HEK293 (cell line): ENCODE results near the gene CDK16.

Source experiments
- GFI1B ChIP-seq: fragments of 450-650 bp; formaldehyde crosslinking; IDR thresholded peaks from 2 replicates; pipeline ENCODE4 v1.5.1; 2016; ENCODE audit warnings: missing biosample characterization, missing genetic modification characterization
- GLIS2 ChIP-seq: fragments of 450-650 bp; formaldehyde crosslinking; IDR thresholded peaks from 2 replicates; pipeline ENCODE4 v1.5.1; 2016; ENCODE audit warnings: missing biosample characterization, missing genetic modification characterization
- PRDM1 ChIP-seq: fragments of 450-650 bp; formaldehyde crosslinking; IDR thresholded peaks from 2 replicates; pipeline ENCODE4; 2016; ENCODE audit warnings: missing biosample characterization, missing genetic modification characterization
- REPIN1 ChIP-seq: fragments of 450-650 bp; formaldehyde crosslinking; IDR thresholded peaks from 2 replicates; pipeline ENCODE4 v1.5.1; 2017; ENCODE audit warnings: missing biosample characterization, missing genetic modification characterization, low read depth
- SCRT1 ChIP-seq: fragments of 450-650 bp; formaldehyde crosslinking; IDR thresholded peaks from 2 replicates; pipeline ENCODE4 v1.5.1; 2016; ENCODE audit warnings: missing biosample characterization, missing genetic modification characterization, borderline replicate concordance
- SCRT2 ChIP-seq: fragments of 450-650 bp; formaldehyde crosslinking; IDR thresholded peaks from 2 replicates; pipeline ENCODE4 v1.5.1; 2016; ENCODE audit warnings: missing biosample characterization, missing genetic modification characterization
- SP3 ChIP-seq: fragments of 450-650 bp; formaldehyde crosslinking; IDR thresholded peaks from 2 replicates; pipeline ENCODE4 v1.5.1; 2016; ENCODE audit warnings: missing biosample characterization, missing genetic modification characterization
- ZIC2 ChIP-seq: fragments of 450-650 bp; formaldehyde crosslinking; IDR thresholded peaks from 2 replicates; pipeline ENCODE4 v1.5.1; 2016; ENCODE audit warnings: missing biosample characterization, missing genetic modification characterization
- ZNF114 ChIP-seq: fragments of 450-650 bp; formaldehyde crosslinking; IDR thresholded peaks from 2 replicates; pipeline ENCODE4 v1.5.0; 2017; ENCODE audit warnings: missing biosample characterization, missing genetic modification characterization
- ZNF155 ChIP-seq: fragments of 450-650 bp; formaldehyde crosslinking; IDR thresholded peaks from 2 replicates; pipeline ENCODE4 v1.5.1; 2016; ENCODE audit warnings: missing biosample characterization, missing genetic modification characterization
- ZNF175 ChIP-seq: fragments of 450-650 bp; formaldehyde crosslinking; IDR thresholded peaks from 2 replicates; pipeline ENCODE4 v1.5.1; 2016; ENCODE audit warnings: missing biosample characterization, missing genetic modification characterization
- ZNF324 ChIP-seq: fragments of 450-650 bp; formaldehyde crosslinking; IDR thresholded peaks from 2 replicates; pipeline ENCODE4 v1.5.1; 2016; ENCODE audit warnings: missing biosample characterization, missing genetic modification characterization
- ZNF394 ChIP-seq: fragments of 450-650 bp; formaldehyde crosslinking; IDR thresholded peaks from 2 replicates; pipeline ENCODE4 v1.5.1; 2016; ENCODE audit warnings: missing biosample characterization, missing genetic modification characterization, mild to moderate bottlenecking, moderate library complexity, borderline replicate concordance
- ZNF404 ChIP-seq: fragments of 450-650 bp; formaldehyde crosslinking; IDR thresholded peaks from 2 replicates; pipeline ENCODE4 v1.5.1; 2017; ENCODE audit warnings: missing biosample characterization, missing genetic modification characterization
- ZNF426 ChIP-seq: fragments of 450-650 bp; formaldehyde crosslinking; IDR thresholded peaks from 2 replicates; pipeline ENCODE4 v1.5.1; 2017; ENCODE audit warnings: missing biosample characterization, missing genetic modification characterization, mild to moderate bottlenecking, inconsistent platforms, moderate library complexity
- ZNF521 ChIP-seq: fragments of 450-650 bp; formaldehyde crosslinking; IDR thresholded peaks from 2 replicates; pipeline ENCODE4 v1.5.1; 2017; ENCODE audit warnings: missing biosample characterization, mild to moderate bottlenecking, missing genetic modification characterization
- ZNF585B ChIP-seq: fragments of 450-650 bp; formaldehyde crosslinking; IDR thresholded peaks from 2 replicates; pipeline ENCODE4 v1.5.1; 2016; ENCODE audit warnings: missing biosample characterization, missing genetic modification characterization
- ZNF626 ChIP-seq: fragments of 450-650 bp; sonication (Bioruptor Pico); formaldehyde crosslinking; IDR thresholded peaks from 2 replicates; pipeline ENCODE4 v1.5.1; 2018; ENCODE audit warnings: missing biosample characterization, missing genetic modification characterization, inconsistent platforms
- ZNF654 ChIP-seq: fragments of 450-650 bp; formaldehyde crosslinking; IDR thresholded peaks from 2 replicates; pipeline ENCODE4 v1.5.1; 2016; ENCODE audit warnings: low read depth, missing biosample characterization, missing genetic modification characterization
- TF ChIP-seq, protein P1 (sequence below): fragments of 450-650 bp; formaldehyde crosslinking; IDR thresholded peaks from 2 replicates; pipeline ENCODE4 v1.5.1; 2017; ENCODE audit warnings: missing biosample characterization, missing genetic modification characterization
- TF ChIP-seq, protein P2 (sequence below): fragments of 450-650 bp; formaldehyde crosslinking; conservative IDR thresholded peaks from 2 replicates; pipeline ENCODE4 v1.5.1; 2016; ENCODE audit warnings: low read depth, missing biosample characterization, missing genetic modification characterization
- TF ChIP-seq, protein P3 (sequence below): fragments of 450-650 bp; formaldehyde crosslinking; IDR thresholded peaks from 2 replicates; pipeline ENCODE4 v1.5.1; 2016; ENCODE audit warnings: missing biosample characterization, missing genetic modification characterization
- TF ChIP-seq, protein P4 (sequence below): fragments of 450-650 bp; formaldehyde crosslinking; IDR thresholded peaks from 2 replicates; pipeline ENCODE4 v1.5.1; 2016; ENCODE audit warnings: missing biosample characterization, missing genetic modification characterization
- TF ChIP-seq, protein P5 (sequence below): fragments of 450-650 bp; formaldehyde crosslinking; IDR thresholded peaks from 2 replicates; pipeline ENCODE4 v1.5.1; 2016; ENCODE audit warnings: missing biosample characterization, missing genetic modification characterization
- TF ChIP-seq, protein P6 (sequence below): fragments of 450-650 bp; formaldehyde crosslinking; IDR thresholded peaks from 2 replicates; pipeline ENCODE4; 2016; ENCODE audit warnings: missing biosample characterization, missing genetic modification characterization

CDK16 gene

DNA sequence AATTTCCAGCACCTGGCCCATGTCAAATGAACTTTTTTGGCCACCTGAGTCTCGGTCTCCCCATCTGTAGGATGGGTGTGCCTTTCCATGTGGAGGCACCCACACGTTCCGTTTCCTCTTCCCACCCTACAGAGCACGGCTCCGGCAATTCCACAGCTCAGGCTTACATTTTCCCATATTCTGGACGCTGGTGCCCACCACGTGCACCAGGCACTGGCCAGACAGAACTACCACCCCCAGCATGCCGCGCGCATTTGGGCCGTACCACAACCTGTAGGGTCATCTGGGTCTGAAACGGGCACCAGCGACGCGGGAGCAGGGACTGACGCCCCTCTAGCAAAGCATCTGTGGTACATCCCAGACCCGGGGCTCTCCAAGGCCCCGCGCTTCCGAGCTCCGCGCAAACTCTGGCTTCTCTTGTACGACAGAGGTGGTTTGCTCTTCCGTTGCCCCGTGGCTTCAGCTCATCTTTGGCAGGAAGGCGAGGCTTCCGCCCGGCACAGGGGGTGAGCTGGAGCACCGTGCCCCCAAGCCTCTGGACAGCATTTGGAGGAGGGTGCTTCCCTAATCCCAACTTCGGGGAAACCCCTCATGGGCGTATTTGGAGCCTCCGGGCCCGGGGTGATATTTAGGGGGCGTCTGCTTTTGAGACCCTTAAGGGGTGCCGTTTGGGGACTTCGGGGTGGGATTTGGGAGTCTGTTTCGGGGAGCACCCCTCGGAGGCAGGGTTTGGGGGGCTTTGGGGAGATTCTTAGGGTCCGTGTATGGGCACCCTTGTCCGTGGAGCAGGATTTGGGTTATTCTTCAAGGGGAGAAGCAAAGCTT, 27.8 kb upstream of the CDK16 start (continued):
- TF ChIP-seq SCRT1 (tag by site-specific recombination) (no peak), ZNF626 (tag by site-specific recombination) (no peak), ZNF426 (tag by site-specific recombination) (no peak), SP3 (tag by site-specific recombination) (peak; percentile 60), GLIS2 (tag by site-specific recombination) (no peak), PRDM1 (tag by site-specific recombination) (no peak), GFI1B (tag by site-specific recombination) (no peak), ZIC2 (tag by site-specific recombination) (no peak), SCRT2 (tag by site-specific recombination) (no peak), ZNF654 (tag by site-specific recombination) (no peak), ZNF521 (no peak), ZNF394 (tag by site-specific recombination) (peak; percentile 48; the same call in 1 of the 2 replicates), ZNF404 (tag by site-specific recombination) (no peak), ZNF585B (tag by site-specific recombination) (no peak), ZNF175 (tag by site-specific recombination) (no peak), ZNF324 (tag by site-specific recombination) (no peak), REPIN1 (no peak), ZNF155 (tag by site-specific recombination) (no peak), ZNF114 (tag by site-specific recombination) (no peak)
- TF ChIP-seq, protein P1, sequence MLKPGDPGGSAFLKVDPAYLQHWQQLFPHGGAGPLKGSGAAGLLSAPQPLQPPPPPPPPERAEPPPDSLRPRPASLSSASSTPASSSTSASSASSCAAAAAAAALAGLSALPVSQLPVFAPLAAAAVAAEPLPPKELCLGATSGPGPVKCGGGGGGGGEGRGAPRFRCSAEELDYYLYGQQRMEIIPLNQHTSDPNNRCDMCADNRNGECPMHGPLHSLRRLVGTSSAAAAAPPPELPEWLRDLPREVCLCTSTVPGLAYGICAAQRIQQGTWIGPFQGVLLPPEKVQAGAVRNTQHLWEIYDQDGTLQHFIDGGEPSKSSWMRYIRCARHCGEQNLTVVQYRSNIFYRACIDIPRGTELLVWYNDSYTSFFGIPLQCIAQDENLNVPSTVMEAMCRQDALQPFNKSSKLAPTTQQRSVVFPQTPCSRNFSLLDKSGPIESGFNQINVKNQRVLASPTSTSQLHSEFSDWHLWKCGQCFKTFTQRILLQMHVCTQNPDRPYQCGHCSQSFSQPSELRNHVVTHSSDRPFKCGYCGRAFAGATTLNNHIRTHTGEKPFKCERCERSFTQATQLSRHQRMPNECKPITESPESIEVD (tag by site-specific recombination) = no peak
- TF ChIP-seq, protein P2, sequence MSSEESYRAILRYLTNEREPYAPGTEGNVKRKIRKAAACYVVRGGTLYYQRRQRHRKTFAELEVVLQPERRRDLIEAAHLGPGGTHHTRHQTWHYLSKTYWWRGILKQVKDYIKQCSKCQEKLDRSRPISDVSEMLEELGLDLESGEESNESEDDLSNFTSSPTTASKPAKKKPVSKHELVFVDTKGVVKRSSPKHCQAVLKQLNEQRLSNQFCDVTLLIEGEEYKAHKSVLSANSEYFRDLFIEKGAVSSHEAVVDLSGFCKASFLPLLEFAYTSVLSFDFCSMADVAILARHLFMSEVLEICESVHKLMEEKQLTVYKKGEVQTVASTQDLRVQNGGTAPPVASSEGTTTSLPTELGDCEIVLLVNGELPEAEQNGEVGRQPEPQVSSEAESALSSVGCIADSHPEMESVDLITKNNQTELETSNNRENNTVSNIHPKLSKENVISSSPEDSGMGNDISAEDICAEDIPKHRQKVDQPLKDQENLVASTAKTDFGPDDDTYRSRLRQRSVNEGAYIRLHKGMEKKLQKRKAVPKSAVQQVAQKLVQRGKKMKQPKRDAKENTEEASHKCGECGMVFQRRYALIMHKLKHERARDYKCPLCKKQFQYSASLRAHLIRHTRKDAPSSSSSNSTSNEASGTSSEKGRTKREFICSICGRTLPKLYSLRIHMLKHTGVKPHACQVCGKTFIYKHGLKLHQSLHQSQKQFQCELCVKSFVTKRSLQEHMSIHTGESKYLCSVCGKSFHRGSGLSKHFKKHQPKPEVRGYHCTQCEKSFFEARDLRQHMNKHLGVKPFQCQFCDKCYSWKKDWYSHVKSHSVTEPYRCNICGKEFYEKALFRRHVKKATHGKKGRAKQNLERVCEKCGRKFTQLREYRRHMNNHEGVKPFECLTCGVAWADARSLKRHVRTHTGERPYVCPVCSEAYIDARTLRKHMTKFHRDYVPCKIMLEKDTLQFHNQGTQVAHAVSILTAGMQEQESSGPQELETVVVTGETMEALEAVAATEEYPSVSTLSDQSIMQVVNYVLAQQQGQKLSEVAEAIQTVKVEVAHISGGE = peak; percentile 52
- TF ChIP-seq, protein P3, sequence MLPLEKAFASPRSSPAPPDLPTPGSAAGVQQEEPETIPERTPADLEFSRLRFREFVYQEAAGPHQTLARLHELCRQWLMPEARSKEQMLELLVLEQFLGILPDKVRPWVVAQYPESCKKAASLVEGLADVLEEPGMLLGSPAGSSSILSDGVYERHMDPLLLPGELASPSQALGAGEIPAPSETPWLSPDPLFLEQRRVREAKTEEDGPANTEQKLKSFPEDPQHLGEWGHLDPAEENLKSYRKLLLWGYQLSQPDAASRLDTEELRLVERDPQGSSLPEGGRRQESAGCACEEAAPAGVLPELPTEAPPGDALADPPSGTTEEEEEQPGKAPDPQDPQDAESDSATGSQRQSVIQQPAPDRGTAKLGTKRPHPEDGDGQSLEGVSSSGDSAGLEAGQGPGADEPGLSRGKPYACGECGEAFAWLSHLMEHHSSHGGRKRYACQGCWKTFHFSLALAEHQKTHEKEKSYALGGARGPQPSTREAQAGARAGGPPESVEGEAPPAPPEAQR (tag by site-specific recombination) = no peak
- TF ChIP-seq, protein P4, sequence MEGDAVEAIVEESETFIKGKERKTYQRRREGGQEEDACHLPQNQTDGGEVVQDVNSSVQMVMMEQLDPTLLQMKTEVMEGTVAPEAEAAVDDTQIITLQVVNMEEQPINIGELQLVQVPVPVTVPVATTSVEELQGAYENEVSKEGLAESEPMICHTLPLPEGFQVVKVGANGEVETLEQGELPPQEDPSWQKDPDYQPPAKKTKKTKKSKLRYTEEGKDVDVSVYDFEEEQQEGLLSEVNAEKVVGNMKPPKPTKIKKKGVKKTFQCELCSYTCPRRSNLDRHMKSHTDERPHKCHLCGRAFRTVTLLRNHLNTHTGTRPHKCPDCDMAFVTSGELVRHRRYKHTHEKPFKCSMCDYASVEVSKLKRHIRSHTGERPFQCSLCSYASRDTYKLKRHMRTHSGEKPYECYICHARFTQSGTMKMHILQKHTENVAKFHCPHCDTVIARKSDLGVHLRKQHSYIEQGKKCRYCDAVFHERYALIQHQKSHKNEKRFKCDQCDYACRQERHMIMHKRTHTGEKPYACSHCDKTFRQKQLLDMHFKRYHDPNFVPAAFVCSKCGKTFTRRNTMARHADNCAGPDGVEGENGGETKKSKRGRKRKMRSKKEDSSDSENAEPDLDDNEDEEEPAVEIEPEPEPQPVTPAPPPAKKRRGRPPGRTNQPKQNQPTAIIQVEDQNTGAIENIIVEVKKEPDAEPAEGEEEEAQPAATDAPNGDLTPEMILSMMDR (tag by site-specific recombination) = no peak
- TF ChIP-seq, protein P5, sequence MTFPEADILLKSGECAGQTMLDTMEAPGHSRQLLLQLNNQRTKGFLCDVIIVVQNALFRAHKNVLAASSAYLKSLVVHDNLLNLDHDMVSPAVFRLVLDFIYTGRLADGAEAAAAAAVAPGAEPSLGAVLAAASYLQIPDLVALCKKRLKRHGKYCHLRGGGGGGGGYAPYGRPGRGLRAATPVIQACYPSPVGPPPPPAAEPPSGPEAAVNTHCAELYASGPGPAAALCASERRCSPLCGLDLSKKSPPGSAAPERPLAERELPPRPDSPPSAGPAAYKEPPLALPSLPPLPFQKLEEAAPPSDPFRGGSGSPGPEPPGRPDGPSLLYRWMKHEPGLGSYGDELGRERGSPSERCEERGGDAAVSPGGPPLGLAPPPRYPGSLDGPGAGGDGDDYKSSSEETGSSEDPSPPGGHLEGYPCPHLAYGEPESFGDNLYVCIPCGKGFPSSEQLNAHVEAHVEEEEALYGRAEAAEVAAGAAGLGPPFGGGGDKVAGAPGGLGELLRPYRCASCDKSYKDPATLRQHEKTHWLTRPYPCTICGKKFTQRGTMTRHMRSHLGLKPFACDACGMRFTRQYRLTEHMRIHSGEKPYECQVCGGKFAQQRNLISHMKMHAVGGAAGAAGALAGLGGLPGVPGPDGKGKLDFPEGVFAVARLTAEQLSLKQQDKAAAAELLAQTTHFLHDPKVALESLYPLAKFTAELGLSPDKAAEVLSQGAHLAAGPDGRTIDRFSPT (tag by site-specific recombination) = peak; percentile 95
- TF ChIP-seq, protein P6, sequence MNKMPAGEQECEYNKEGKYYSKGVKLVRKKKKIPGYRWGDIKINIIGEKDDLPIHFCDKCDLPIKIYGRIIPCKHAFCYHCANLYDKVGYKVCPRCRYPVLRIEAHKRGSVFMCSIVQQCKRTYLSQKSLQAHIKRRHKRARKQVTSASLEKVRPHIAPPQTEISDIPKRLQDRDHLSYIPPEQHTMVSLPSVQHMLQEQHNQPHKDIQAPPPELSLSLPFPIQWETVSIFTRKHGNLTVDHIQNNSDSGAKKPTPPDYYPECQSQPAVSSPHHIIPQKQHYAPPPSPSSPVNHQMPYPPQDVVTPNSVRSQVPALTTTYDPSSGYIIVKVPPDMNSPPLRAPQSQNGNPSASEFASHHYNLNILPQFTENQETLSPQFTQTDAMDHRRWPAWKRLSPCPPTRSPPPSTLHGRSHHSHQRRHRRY = no peak
